Thymus (tissue), 11 donors: ENCODE results near the gene LAMC2. TPM values are rescaled to one million over a fixed set of nuclear protein-coding genes. Genes with fewer than 3 reads are reported as not detected.

Experiments
- DNase-seq, 9 donors: peaks; one replicate each; pipeline ENCODE4 v3.0.0-alpha.2; 2013; ENCODE audit warnings: low spot score in 9 of 9, low read depth in 6 of 9, missing footprints in 1 of 9
- H3K27ac ChIP-seq, 2 donors: one replicate each; pipeline ENCODE4 v1.5.1; 2013; ENCODE audit warnings: control low read depth in 1 of 2, low read depth in 1 of 2, low read length in 1 of 2, mild to moderate bottlenecking in 1 of 2, moderate library complexity in 1 of 2
- H3K27me3 ChIP-seq, 2 donors: one replicate each; pipeline ENCODE4 v1.5.1; 2013; ENCODE audit warnings: low read length in 1 of 2; ENCODE audit not compliant: control insufficient read depth in 2 of 2, insufficient read depth in 1 of 2
- H3K36me3 ChIP-seq, 2 donors: one replicate each; pipeline ENCODE4 v1.5.1; 2013; ENCODE audit warnings: low read length in 1 of 2, mild to moderate bottlenecking in 1 of 2, moderate library complexity in 1 of 2; ENCODE audit not compliant: control insufficient read depth in 2 of 2, insufficient read depth in 2 of 2
- H3K4me1 ChIP-seq, 2 donors: one replicate each; pipeline ENCODE4 v1.5.1; 2013; ENCODE audit warnings: low read length in 2 of 2; ENCODE audit not compliant: control insufficient read depth in 2 of 2, insufficient read depth in 2 of 2
- H3K4me3 ChIP-seq, 2 donors: one replicate each; pipeline ENCODE4 v1.5.1; 2013; ENCODE audit warnings: low read length in 2 of 2, control low read depth in 1 of 2, mild to moderate bottlenecking in 1 of 2
- H3K9me3 ChIP-seq, 2 donors: one replicate each; pipeline ENCODE4 v1.5.1; 2013; ENCODE audit warnings: low read length in 1 of 2, mild to moderate bottlenecking in 1 of 2; ENCODE audit not compliant: control insufficient read depth in 2 of 2, insufficient read depth in 1 of 2
- WGBS: extraction: QIAGEN DNeasy Blood & Tissue Kit; methylation state at CpG from one replicate; pipeline ENCODE4 v1.1.7; 2013; 5-methylcytosine and 5-hydroxymethylcytosine counted together
- polyA plus RNA-seq: library from polyadenylated mRNA; stranded (reverse); fragments of 200-250 nt; gene quantifications from one replicate; pipeline ENCODE4 v1.2.3, GENCODE V29; 2013
- total RNA-seq: library from RNA; stranded (reverse); fragments of 120-200 nt; gene quantifications from one replicate; pipeline ENCODE4 v1.2.4, GENCODE V29; 2013
- donor health status: healthy.

Gene LAMC2
- total and polyA plus RNA-seq, 2 donors: 8.2 to 10.4 TPM

GRCh38 chr1:183164340-183164739 lies 21.7 kb upstream of the LAMC2 start:
- Histone ChIP-seq H3K4me3 (no peak overlapping the region), H3K36me3 (no peaks in the 10 kb centered on the region), H3K27ac (no peak overlapping the region), H3K9me3 (no peaks in the 10 kb centered on the region), H3K27me3 (no peaks in the 10 kb centered on the region), H3K4me1 (no peaks in the 10 kb centered on the region)
- 98% methylated on average over 1 of the region's 1 CpG for WGBS
- no peak for DNase-seq

DNA sequence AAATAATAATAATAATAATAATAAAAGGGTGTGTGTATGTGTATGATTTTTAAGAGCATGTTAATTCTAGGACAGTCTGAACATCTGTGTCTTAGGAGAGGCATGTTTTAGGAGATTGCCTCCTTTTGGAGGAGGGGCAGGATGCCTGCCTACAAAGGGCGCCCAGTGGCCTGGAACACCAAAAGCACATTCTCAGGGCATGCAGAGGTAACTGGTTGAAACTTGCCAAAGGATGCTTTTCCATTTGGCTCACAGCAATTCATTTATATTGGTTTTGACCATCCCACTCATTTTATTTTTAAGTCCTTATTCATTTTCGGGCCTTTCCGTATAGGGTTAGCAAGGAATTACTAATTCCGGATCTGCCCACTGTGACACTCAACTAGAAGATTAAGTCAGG lies 21.1 kb upstream of the LAMC2 start:
- no peaks in the 10 kb centered on the region for H3K36me3 ChIP-seq
- no peak for DNase-seq
- H3K9me3 ChIP-seq: no peaks in the 10 kb centered on the region
- H3K4me1 ChIP-seq: no peaks in the 10 kb centered on the region
- no peaks in the 10 kb centered on the region for H3K27me3 ChIP-seq
- no peak overlapping the region for H3K4me3 ChIP-seq
- 98% methylated on average over 4 of the region's 4 CpGs for WGBS
- no peak overlapping the region for H3K27ac ChIP-seq

GRCh38 chr1:183165456-183165855 lies 20.6 kb upstream of the LAMC2 start:
- 97% methylated on average over 2 of the region's 2 CpGs for WGBS
- no peak overlapping the region for H3K27ac ChIP-seq
- H3K36me3 ChIP-seq: no peaks in the 10 kb centered on the region
- H3K4me1 ChIP-seq: no peaks in the 10 kb centered on the region
- no peak overlapping the region for H3K4me3 ChIP-seq
- no peaks in the 10 kb centered on the region for H3K9me3 ChIP-seq
- H3K27me3 ChIP-seq: no peaks in the 10 kb centered on the region
- no peak for DNase-seq

DNA sequence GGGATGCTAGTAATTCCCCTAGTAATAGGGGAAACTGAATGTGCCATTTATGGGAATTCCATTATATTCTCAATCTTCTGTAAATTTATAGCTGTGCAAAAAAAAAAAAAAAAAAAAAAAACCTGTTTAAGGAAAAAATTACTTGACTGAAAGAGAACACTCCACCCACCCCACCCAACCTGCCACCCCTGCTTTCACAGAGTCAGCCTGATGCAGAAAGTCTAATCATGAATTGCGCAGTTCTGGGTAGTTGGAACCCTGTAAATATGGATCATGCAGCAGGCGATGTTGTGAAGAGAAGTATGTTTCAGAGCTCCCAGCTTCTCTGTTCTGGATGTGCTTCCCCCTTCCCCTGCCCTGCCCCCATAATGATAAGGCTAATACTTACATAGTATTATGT lies 19.6 kb upstream of the LAMC2 start:
- Histone ChIP-seq H3K27ac (no peak overlapping the region), H3K36me3 (no peaks in the 10 kb centered on the region), H3K4me1 (no peaks in the 10 kb centered on the region), H3K27me3 (no peaks in the 10 kb centered on the region), H3K9me3 (no peaks in the 10 kb centered on the region), H3K4me3 (no peak overlapping the region)
- DNase-seq: no peak
- 98% methylated on average over 2 of the region's 2 CpGs for WGBS

GRCh38 chr1:183167676-183168075 lies 18.4 kb upstream of the LAMC2 start:
- DNase-seq: no peak
- no peak overlapping the region for H3K4me3 ChIP-seq
- no peaks in the 10 kb centered on the region for H3K27me3 ChIP-seq
- H3K9me3 ChIP-seq: no peaks in the 10 kb centered on the region
- WGBS: 95% methylated on average over 1 of the region's 1 CpG
- H3K27ac ChIP-seq: no peak overlapping the region
- no peaks in the 10 kb centered on the region for H3K4me1 ChIP-seq
- no peaks in the 10 kb centered on the region for H3K36me3 ChIP-seq

GRCh38 chr1:183168308-183168707 lies 17.8 kb upstream of the LAMC2 start:
- Histone ChIP-seq H3K36me3 (no peaks in the 10 kb centered on the region), H3K27ac (no peak overlapping the region), H3K27me3 (no peaks in the 10 kb centered on the region), H3K9me3 (no peaks in the 10 kb centered on the region), H3K4me1 (no peaks in the 10 kb centered on the region), H3K4me3 (no peak overlapping the region)
- 94% methylated on average over 3 of the region's 3 CpGs for WGBS
- no peak for DNase-seq

GRCh38 chr1:183173828-183174227 lies 12.2 kb upstream of the LAMC2 start:
- H3K36me3 ChIP-seq: no peaks in the 10 kb centered on the region
- H3K4me3 ChIP-seq: no peak overlapping the region
- WGBS: 89% methylated on average over 2 of the region's 2 CpGs
- H3K27ac ChIP-seq: no peak overlapping the region
- no peaks in the 10 kb centered on the region for H3K27me3 ChIP-seq
- no peaks in the 10 kb centered on the region for H3K9me3 ChIP-seq
- no peaks in the 10 kb centered on the region for H3K4me1 ChIP-seq
- DNase-seq: no peak

DNA sequence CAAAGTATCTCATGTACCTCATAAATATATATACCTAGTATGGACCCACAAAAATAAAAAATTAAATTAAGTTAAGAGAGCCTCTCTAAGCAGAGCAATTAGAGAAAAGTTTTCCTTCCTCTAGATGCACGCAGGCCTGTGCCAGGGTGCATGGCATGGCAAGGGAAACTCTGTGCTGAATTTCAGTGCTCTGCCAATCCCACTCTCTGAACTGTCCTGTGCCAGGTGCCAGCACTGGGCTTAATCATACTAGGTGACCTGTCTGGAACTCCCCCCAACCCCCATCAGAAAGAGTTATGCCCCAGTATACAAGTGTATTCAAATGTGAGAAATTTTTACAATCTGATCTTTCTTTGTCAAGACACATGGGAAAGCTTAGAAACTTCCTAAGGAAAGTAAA lies 10.4 kb upstream of the LAMC2 start:
- no peak overlapping the region for H3K27ac ChIP-seq
- WGBS: 98% methylated on average over 1 of the region's 1 CpG
- H3K4me3 ChIP-seq: no peak overlapping the region
- no peaks in the 10 kb centered on the region for H3K4me1 ChIP-seq
- H3K36me3 ChIP-seq: no peaks in the 10 kb centered on the region
- no peak for DNase-seq
- H3K27me3 ChIP-seq: no peaks in the 10 kb centered on the region
- no peaks in the 10 kb centered on the region for H3K9me3 ChIP-seq

- Histone ChIP-seq H3K36me3 (no peaks in the 10 kb centered on the region), H3K27ac (no peak overlapping the region), H3K27me3 (no peaks in the 10 kb centered on the region), H3K4me3 (no peak overlapping the region), H3K9me3 (no peaks in the 10 kb centered on the region), H3K4me1 (no peaks in the 10 kb centered on the region)
- WGBS: 87% methylated on average over 7 of the region's 7 CpGs
- no peak for DNase-seq
These were observed 7.5 kb upstream of the LAMC2 start for GRCh38 chr1:183178545-183178944.

DNA sequence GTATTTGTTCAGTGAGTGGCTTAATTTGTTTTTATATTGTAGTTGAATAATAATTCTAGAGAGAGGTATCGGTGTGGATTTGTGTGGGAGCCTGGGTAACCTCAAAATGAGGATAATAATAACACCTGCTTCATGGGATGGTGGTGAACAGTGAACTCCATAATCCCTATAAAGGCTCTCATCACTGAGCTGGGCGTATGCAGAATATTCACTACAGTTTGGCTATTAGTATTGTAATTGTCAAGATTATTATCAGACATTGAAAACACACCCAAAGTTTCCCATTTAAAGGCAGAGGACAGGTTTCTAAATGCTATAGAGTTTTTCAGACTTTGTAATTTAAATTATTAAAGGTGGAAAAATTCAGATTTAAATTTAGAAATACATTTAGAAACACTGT lies 7.0 kb upstream of the LAMC2 start:
- no peak for DNase-seq
- 92% methylated on average over 2 of the region's 2 CpGs for whole genome bisulfite sequencing
- Histone ChIP-seq H3K9me3 (no peaks in the 10 kb centered on the region), H3K27ac (no peak overlapping the region), H3K4me1 (no peaks in the 10 kb centered on the region), H3K4me3 (no peak overlapping the region), H3K27me3 (no peaks in the 10 kb centered on the region), H3K36me3 (no peaks in the 10 kb centered on the region)
